CD4-positive, alpha-beta memory T cell (primary cell): ENCODE data around the gene MKRN2. TPM values are rescaled to one million over a fixed set of nuclear protein-coding genes. Genes with fewer than 3 reads are reported as not detected.
A peak's percentile ranks its signal among the peaks of the same experiment; 100 is the strongest.

Experiments
- CTCF ChIA-PET: fragments of 350-600 bp; sonication (Branson Sonifier 250); formaldehyde crosslinking; loops from one replicate; lab custom pipeline; 2021; ENCODE audit warnings: inconsistent platforms; ENCODE audit not compliant: partially characterized antibody; lab: Charles Lee
- POLR2A ChIA-PET: fragments of 350-600 bp; sonication (Branson Sonifier 250); formaldehyde crosslinking; loops from one replicate; lab custom pipeline; 2021; ENCODE audit not compliant: partially characterized antibody; lab: Charles Lee
- DNase-seq, 5 donors: peaks; one replicate each; pipeline versions ENCODE4 v3.0.0 to v3.0.0-alpha.2; 2020 to 2022; ENCODE audit warnings: mixed read lengths in 1 of 5
- H3K27ac ChIP-seq: one replicate; pipeline ENCODE4 v1.7.0; 2013; ENCODE audit warnings: low read depth, low read length
- H3K27me3 ChIP-seq: 2 replicates; pipeline ENCODE4 v1.7.0; 2013; ENCODE audit warnings: mild to moderate bottlenecking, low read length, moderate library complexity; ENCODE audit not compliant: insufficient read depth
- H3K36me3 ChIP-seq: 2 replicates; pipeline ENCODE4 v1.7.0; 2013; ENCODE audit warnings: mild to moderate bottlenecking, low read length, moderate library complexity; ENCODE audit not compliant: insufficient read depth
- H3K4me1 ChIP-seq: 2 replicates; pipeline ENCODE4 v1.7.0; 2013; ENCODE audit warnings: mild to moderate bottlenecking, low read length, moderate library complexity; ENCODE audit not compliant: insufficient read depth
- H3K4me3 ChIP-seq, 2 donors: one replicate each; pipeline ENCODE4 v1.7.0; 2013; ENCODE audit warnings: low read length in 2 of 2, mild to moderate bottlenecking in 1 of 2
- H3K9me3 ChIP-seq, 2 donors: one replicate each; pipeline ENCODE4 v1.7.0; 2013; ENCODE audit warnings: low read length in 2 of 2, control low read depth in 1 of 2; ENCODE audit not compliant: control insufficient read depth in 1 of 2
- H3K27ac Mint-ChIP-seq, 7 donors: one replicate each; pipeline ENCODE4 v1.8.0; 2020 to 2021; ENCODE audit warnings: mixed read lengths in 7 of 7, mild to moderate bottlenecking in 6 of 7, inconsistent platforms in 3 of 7, moderate library complexity in 3 of 7
- H3K27me3 Mint-ChIP-seq, 2 donors: one replicate each; pipeline ENCODE4 v1.8.0; 2020 to 2021; ENCODE audit warnings: mixed read lengths in 2 of 2
- H3K36me3 Mint-ChIP-seq, 2 donors: one replicate each; pipeline ENCODE4 v1.8.0; 2020 to 2021; ENCODE audit warnings: mixed read lengths in 2 of 2, inconsistent platforms in 1 of 2, mild to moderate bottlenecking in 1 of 2
- H3K4me1 Mint-ChIP-seq, 4 donors: one replicate each; pipeline ENCODE4 v1.8.0; 2020 to 2021; ENCODE audit warnings: mixed read lengths in 4 of 4, mild to moderate bottlenecking in 1 of 4
- H3K4me3 Mint-ChIP-seq, 8 donors: one replicate each; pipeline ENCODE4 v1.8.0; 2020 to 2021; ENCODE audit warnings: mixed read lengths in 8 of 8, mild to moderate bottlenecking in 7 of 8, moderate library complexity in 6 of 8, inconsistent platforms in 3 of 8
- H3K9me3 Mint-ChIP-seq, 8 donors: one replicate each; pipeline ENCODE4 v1.8.0; 2020 to 2021; ENCODE audit warnings: mixed read lengths in 8 of 8, mild to moderate bottlenecking in 5 of 8, inconsistent platforms in 3 of 8, moderate library complexity in 1 of 8
- intact Hi-C: fragments of 100-400 bp; cut with micrococcal nuclease; formaldehyde crosslinking; loops from one replicate; pipeline ENCODE4 v1.15.1; 2023
- polyA plus RNA-seq, 2 donors: library from polyadenylated mRNA; unstranded; fragments of 300-500 nt; fragmentation: Illumina TruSeq; gene quantifications; one replicate each; pipeline ENCODE4 v1.2.3, GENCODE V29; 2021
- total RNA-seq, 2 experiments: library from RNA; stranded (reverse); gene quantifications; one replicate each; pipeline ENCODE4 v1.2.3, GENCODE V29; 2021

Gene MKRN2
- 10 to 100 TPM; 31.7 to 32.0 TPM for total RNA-seq
- polyA plus RNA-seq, result 10 to 100 TPM; 43.0 to 60.3 TPM

- Histone ChIP-seq H3K4me3 (peak within 1 kb of the TSS; percentile 75 to 92), H3K27me3 (peaks cover 14% of the 10 kb centered on the region), H3K36me3 (no peaks in the 10 kb centered on the region), H3K27ac (peak within 1 kb of the TSS; percentile 93), H3K4me1 (peaks cover 52% of the 10 kb centered on the region), H3K9me3 (no peaks in the 10 kb centered on the region)
- intact Hi-C loops, result loop anchor here (1.0 to 2.0 kb wide), 4 partner anchors 73 to 284 kb away; partner anchors contain the start of genes RAF1, RPL32 and TSEN2
- ChIA-PET CTCF (no interaction called here), POLR2A (interaction anchor here (1.1 to 2.0 kb wide), 3 partner anchors 73 to 108 kb away, joined by 3 to 15 read pairs (median 9); partner anchors contain the start of genes RAF1 and TSEN2)
- Mint-ChIP-seq H3K27ac (peak within 1 kb of the TSS; percentile 88 to 98 (median 95)), H3K36me3 (peaks cover 0 to 7% of the 10 kb centered on the region in 2 donors), H3K9me3 (no peaks in the 10 kb centered on the region), H3K27me3 (peaks cover 21 to 23% of the 10 kb centered on the region in 2 donors), H3K4me3 (peak within 1 kb of the TSS; percentile 89 to 99 (median 94)), H3K4me1 (peaks cover 43 to 68% (median 55%) of the 10 kb centered on the region in 4 donors)
- peak; percentile 81 to 87 (median 82) for DNase-seq
Observed at GRCh38 chr3:12556690-12557472, at the start of gene MKRN2. Gene MKRN2 (plus strand): TSS chr3:12557087. CDS start chr3:12557151, 64 bp downstream.

- Mint-ChIP-seq H3K4me3 (no peak overlapping the region), H3K36me3 (peaks cover 36 to 54% of the 10 kb centered on the region in 2 donors), H3K27ac (peak overlapping the region in 1 of 7 donors; percentile 24), H3K9me3 (no peaks in the 10 kb centered on the region), H3K27me3 (no peaks in the 10 kb centered on the region), H3K4me1 (peaks cover 0 to 3% (median 0%) of the 10 kb centered on the region in 4 donors)
- Histone ChIP-seq H3K4me1 (no peaks in the 10 kb centered on the region), H3K9me3 (no peaks in the 10 kb centered on the region), H3K27me3 (no peaks in the 10 kb centered on the region), H3K36me3 (peaks cover 5% of the 10 kb centered on the region), H3K4me3 (no peak overlapping the region), H3K27ac (no peak overlapping the region)
- CTCF ChIA-PET, result interaction anchor here (1.2 kb wide), 1 partner anchor 101 kb away, joined by 5 read pairs; no protein-coding TSS in a partner anchor
- intact Hi-C loops, result no loop called here
- no peak for DNase-seq
- POLR2A ChIA-PET, result interaction anchor here (1.5 kb wide), 1 partner anchor 24 kb away, joined by 5 read pairs; the partner anchor contains the start of gene TSEN2
Observed at GRCh38 chr3:12507591-12508281, 49.2 kb upstream of the MKRN2 start.

- peak overlapping the region in 1 of 7 donors; percentile 44 for H3K27ac Mint-ChIP-seq
Observed at GRCh38 chr3:12508291-12508700, 48.6 kb upstream of the MKRN2 start.

GRCh38 chr3:12509466-12509865 lies 47.4 kb upstream of the MKRN2 start:
- no peak overlapping the region for H3K27ac ChIP-seq
- ChIA-PET CTCF (interaction anchor here (0.5 kb wide), 1 partner anchor 40 kb away, joined by 3 read pairs; no protein-coding TSS in a partner anchor), POLR2A (no interaction called here)
- Mint-ChIP-seq H3K4me1 (peaks cover 0 to 3% (median 0%) of the 10 kb centered on the region in 4 donors), H3K4me3 (no peak overlapping the region), H3K36me3 (peaks cover 28 to 47% of the 10 kb centered on the region in 2 donors), H3K27ac (no peak overlapping the region), H3K27me3 (no peaks in the 10 kb centered on the region), H3K9me3 (no peaks in the 10 kb centered on the region)
- no peaks in the 10 kb centered on the region for H3K4me1 ChIP-seq
- H3K4me3 ChIP-seq, result no peak overlapping the region
- no peaks in the 10 kb centered on the region for H3K9me3 ChIP-seq
- intact Hi-C loops, result no loop called here
- H3K27me3 ChIP-seq, result no peaks in the 10 kb centered on the region
- H3K36me3 ChIP-seq, result no peaks in the 10 kb centered on the region
- DNase-seq, result no peak

More at GRCh38 chr3:12508291-12508700, 48.6 kb upstream of the MKRN2 start:
- H3K4me3 ChIP-seq, result no peak overlapping the region
- no peaks in the 10 kb centered on the region for H3K9me3 ChIP-seq
- H3K4me3 Mint-ChIP-seq, result no peak overlapping the region
- no peaks in the 10 kb centered on the region for H3K27me3 ChIP-seq
- peaks cover 2% of the 10 kb centered on the region for H3K36me3 ChIP-seq
- no peaks in the 10 kb centered on the region for H3K9me3 Mint-ChIP-seq
- H3K36me3 Mint-ChIP-seq, result peaks cover 32 to 49% of the 10 kb centered on the region in 2 donors
- no peak for DNase-seq
- ChIA-PET POLR2A (interaction anchor here (1.5 kb wide), 1 partner anchor 24 kb away, joined by 5 read pairs; the partner anchor contains the start of gene TSEN2), CTCF (interaction anchor here (1.2 kb wide), 1 partner anchor 101 kb away, joined by 5 read pairs; no protein-coding TSS in a partner anchor)
- intact Hi-C loops, result no loop called here
- no peaks in the 10 kb centered on the region for H3K4me1 ChIP-seq
- H3K27me3 Mint-ChIP-seq, result no peaks in the 10 kb centered on the region
- H3K27ac ChIP-seq, result no peak overlapping the region
- peaks cover 0 to 3% (median 0%) of the 10 kb centered on the region in 4 donors for H3K4me1 Mint-ChIP-seq

- POLR2A ChIA-PET, result no interaction called here
- Histone ChIP-seq H3K4me1 (no peaks in the 10 kb centered on the region), H3K9me3 (no peaks in the 10 kb centered on the region), H3K27me3 (no peaks in the 10 kb centered on the region), H3K36me3 (no peaks in the 10 kb centered on the region), H3K27ac (no peak overlapping the region), H3K4me3 (no peak overlapping the region)
- intact Hi-C loops, result no loop called here
- DNase-seq, result no peak
- Mint-ChIP-seq H3K4me1 (peaks cover 0 to 3% (median under 1%) of the 10 kb centered on the region in 4 donors), H3K36me3 (peaks cover 13 to 33% of the 10 kb centered on the region in 2 donors), H3K9me3 (no peaks in the 10 kb centered on the region), H3K27ac (peak overlapping the region in 1 of 7 donors; percentile 66), H3K27me3 (no peaks in the 10 kb centered on the region), H3K4me3 (no peak overlapping the region)
- CTCF ChIA-PET, result no interaction called here
Observed at GRCh38 chr3:12512534-12513118, 44.3 kb upstream of the MKRN2 start.

GRCh38 chr3:12513694-12514446 lies 43.0 kb upstream of the MKRN2 start:
- Histone ChIP-seq H3K9me3 (no peaks in the 10 kb centered on the region), H3K4me3 (no peak overlapping the region), H3K27ac (no peak overlapping the region), H3K27me3 (no peaks in the 10 kb centered on the region), H3K4me1 (no peaks in the 10 kb centered on the region), H3K36me3 (no peaks in the 10 kb centered on the region)
- DNase-seq, result no peak
- Mint-ChIP-seq H3K27ac (peak overlapping the region in 2 of 7 donors; percentile 18), H3K36me3 (peaks cover 11 to 28% of the 10 kb centered on the region in 2 donors), H3K27me3 (no peaks in the 10 kb centered on the region), H3K9me3 (no peaks in the 10 kb centered on the region), H3K4me1 (peaks cover 0 to 3% (median under 1%) of the 10 kb centered on the region in 4 donors), H3K4me3 (no peak overlapping the region)
- ChIA-PET POLR2A (no interaction called here), CTCF (interaction anchor here (1.3 kb wide), 1 partner anchor 9 kb away, joined by 3 read pairs; no protein-coding TSS in a partner anchor)
- intact Hi-C loops, result no loop called here
